Measurements from ENCODE around the gene GRIK3. TPM values are rescaled to one million over a fixed set of nuclear protein-coding genes. Genes with fewer than 3 reads are reported as not detected.

Gene GRIK3
- total and polyA plus RNA-seq, 2 of the 8 experiments (the other 6 are each of a cell fraction or from before 2014, with no cell fraction given), result 2.1 to 3.4 TPM

- TF ChIP-seq USF2 (IDR thresholded peaks at IDR 0.05; ENCODE audit: low read length), result no peak
- TF ChIP-seq, protein P1, sequence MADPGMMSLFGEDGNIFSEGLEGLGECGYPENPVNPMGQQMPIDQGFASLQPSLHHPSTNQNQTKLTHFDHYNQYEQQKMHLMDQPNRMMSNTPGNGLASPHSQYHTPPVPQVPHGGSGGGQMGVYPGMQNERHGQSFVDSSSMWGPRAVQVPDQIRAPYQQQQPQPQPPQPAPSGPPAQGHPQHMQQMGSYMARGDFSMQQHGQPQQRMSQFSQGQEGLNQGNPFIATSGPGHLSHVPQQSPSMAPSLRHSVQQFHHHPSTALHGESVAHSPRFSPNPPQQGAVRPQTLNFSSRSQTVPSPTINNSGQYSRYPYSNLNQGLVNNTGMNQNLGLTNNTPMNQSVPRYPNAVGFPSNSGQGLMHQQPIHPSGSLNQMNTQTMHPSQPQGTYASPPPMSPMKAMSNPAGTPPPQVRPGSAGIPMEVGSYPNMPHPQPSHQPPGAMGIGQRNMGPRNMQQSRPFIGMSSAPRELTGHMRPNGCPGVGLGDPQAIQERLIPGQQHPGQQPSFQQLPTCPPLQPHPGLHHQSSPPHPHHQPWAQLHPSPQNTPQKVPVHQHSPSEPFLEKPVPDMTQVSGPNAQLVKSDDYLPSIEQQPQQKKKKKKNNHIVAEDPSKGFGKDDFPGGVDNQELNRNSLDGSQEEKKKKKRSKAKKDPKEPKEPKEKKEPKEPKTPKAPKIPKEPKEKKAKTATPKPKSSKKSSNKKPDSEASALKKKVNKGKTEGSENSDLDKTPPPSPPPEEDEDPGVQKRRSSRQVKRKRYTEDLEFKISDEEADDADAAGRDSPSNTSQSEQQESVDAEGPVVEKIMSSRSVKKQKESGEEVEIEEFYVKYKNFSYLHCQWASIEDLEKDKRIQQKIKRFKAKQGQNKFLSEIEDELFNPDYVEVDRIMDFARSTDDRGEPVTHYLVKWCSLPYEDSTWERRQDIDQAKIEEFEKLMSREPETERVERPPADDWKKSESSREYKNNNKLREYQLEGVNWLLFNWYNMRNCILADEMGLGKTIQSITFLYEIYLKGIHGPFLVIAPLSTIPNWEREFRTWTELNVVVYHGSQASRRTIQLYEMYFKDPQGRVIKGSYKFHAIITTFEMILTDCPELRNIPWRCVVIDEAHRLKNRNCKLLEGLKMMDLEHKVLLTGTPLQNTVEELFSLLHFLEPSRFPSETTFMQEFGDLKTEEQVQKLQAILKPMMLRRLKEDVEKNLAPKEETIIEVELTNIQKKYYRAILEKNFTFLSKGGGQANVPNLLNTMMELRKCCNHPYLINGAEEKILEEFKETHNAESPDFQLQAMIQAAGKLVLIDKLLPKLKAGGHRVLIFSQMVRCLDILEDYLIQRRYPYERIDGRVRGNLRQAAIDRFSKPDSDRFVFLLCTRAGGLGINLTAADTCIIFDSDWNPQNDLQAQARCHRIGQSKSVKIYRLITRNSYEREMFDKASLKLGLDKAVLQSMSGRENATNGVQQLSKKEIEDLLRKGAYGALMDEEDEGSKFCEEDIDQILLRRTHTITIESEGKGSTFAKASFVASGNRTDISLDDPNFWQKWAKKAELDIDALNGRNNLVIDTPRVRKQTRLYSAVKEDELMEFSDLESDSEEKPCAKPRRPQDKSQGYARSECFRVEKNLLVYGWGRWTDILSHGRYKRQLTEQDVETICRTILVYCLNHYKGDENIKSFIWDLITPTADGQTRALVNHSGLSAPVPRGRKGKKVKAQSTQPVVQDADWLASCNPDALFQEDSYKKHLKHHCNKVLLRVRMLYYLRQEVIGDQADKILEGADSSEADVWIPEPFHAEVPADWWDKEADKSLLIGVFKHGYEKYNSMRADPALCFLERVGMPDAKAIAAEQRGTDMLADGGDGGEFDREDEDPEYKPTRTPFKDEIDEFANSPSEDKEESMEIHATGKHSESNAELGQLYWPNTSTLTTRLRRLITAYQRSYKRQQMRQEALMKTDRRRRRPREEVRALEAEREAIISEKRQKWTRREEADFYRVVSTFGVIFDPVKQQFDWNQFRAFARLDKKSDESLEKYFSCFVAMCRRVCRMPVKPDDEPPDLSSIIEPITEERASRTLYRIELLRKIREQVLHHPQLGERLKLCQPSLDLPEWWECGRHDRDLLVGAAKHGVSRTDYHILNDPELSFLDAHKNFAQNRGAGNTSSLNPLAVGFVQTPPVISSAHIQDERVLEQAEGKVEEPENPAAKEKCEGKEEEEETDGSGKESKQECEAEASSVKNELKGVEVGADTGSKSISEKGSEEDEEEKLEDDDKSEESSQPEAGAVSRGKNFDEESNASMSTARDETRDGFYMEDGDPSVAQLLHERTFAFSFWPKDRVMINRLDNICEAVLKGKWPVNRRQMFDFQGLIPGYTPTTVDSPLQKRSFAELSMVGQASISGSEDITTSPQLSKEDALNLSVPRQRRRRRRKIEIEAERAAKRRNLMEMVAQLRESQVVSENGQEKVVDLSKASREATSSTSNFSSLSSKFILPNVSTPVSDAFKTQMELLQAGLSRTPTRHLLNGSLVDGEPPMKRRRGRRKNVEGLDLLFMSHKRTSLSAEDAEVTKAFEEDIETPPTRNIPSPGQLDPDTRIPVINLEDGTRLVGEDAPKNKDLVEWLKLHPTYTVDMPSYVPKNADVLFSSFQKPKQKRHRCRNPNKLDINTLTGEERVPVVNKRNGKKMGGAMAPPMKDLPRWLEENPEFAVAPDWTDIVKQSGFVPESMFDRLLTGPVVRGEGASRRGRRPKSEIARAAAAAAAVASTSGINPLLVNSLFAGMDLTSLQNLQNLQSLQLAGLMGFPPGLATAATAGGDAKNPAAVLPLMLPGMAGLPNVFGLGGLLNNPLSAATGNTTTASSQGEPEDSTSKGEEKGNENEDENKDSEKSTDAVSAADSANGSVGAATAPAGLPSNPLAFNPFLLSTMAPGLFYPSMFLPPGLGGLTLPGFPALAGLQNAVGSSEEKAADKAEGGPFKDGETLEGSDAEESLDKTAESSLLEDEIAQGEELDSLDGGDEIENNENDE (IDR thresholded peaks at IDR 0.05; ENCODE audit: insufficient replicate concordance, low read length), result no peak
- no peak for TF ChIP-seq JUN (IDR thresholded peaks at IDR 0.05; ENCODE audit: low read depth, low read length)
- TF ChIP-seq TAF7 (optimal IDR thresholded peaks at IDR 0.05; ENCODE audit: borderline replicate concordance, low read depth, low read length), result no peak
- TF ChIP-seq SP4 (IDR thresholded peaks at IDR 0.05; ENCODE audit: low read length), result no peak
Observed at GRCh38 chr1:36884801-36885200, 149.5 kb downstream of the GRIK3 start (continued).
